ENCODE data around the gene LIPC. TPM values are rescaled to one million over a fixed set of nuclear protein-coding genes. Genes with fewer than 3 reads are reported as not detected.

Gene LIPC
- total RNA-seq, 4 donors from 2014 or later = 0.47 TPM; not detected in 3

- H3K36me3 ChIP-seq = no peaks in the 10 kb centered on the region
- ATAC-seq (no peak), DNase-seq (no peak)
- in situ Hi-C loops (cut with MboI; ENCODE audit: low sequenced_read_pairs in 4 of 4) = no loop called here
- H3K9me3 ChIP-seq = peaks cover 0 to 6% (median 0%) of the 10 kb centered on the region in 3 donors
- H3K4me3 ChIP-seq = no peak overlapping the region
- no peaks in the 10 kb centered on the region for H3K27me3 ChIP-seq
- TF ChIP-seq CTCF (IDR thresholded peaks at IDR 0.05 in 4 of 5, conservative IDR thresholded peaks at IDR 0.05 in 1 of 5) (no peak), POLR2A (IDR thresholded peaks at IDR 0.05) (no peak)
- peaks cover 10 to 17% of the 10 kb centered on the region in 2 donors for H3K4me1 ChIP-seq
- H3K27ac ChIP-seq = no peak overlapping the region
- intact Hi-C loops (cut with DNase I; ENCODE audit: low total_unique reads) = no loop called here
Measured at GRCh38 chr15:58487724-58488120, 55.9 kb downstream of the LIPC start.

DNA sequence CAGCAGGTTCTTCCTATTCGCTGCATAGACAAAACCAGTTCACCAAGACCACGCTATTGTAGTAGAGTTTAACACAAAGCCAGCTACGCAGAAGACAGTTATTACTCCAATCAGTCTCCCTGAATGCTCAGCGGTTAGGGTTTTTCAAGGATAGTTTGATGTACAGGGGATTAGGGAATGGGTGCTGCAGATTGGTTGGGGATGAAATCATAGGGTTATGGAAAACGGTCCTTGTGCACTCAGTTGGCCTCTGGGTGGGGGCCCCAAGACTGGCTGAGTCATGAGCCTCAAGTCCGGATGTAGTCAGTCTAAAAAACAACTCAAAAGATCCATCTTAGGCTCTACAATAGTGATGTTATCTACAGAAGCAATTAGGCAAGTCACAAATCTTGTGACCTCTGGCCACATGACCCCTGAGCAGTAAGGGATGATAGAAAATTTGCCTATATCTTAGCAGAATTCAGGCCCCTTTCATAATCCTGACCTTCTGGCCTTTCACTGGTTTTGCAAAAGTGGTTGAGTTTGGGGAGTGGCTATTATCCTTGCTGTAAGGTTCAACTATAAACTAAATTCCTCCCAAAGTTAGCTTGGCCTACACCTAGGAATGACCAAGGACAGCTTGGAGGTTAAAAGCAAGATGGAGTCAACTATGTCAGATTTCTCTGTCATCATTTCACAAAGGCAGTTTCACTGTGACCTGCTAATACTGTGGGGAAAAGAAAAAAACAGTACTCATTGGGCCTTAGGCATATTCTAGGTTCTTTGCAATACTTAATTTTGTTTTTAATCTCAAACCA lies 57.7 kb downstream of the LIPC start:
- Histone ChIP-seq H3K4me3 (no peak overlapping the region), H3K27me3 (no peaks in the 10 kb centered on the region), H3K27ac (peak overlapping the region in 1 of 4 donors; percentile 29), H3K4me1 (peaks cover 12 to 17% of the 10 kb centered on the region in 2 donors), H3K9me3 (peaks cover 0 to 6% (median 0%) of the 10 kb centered on the region in 3 donors), H3K36me3 (no peaks in the 10 kb centered on the region)
- ATAC-seq (no peak), DNase-seq (no peak)
- no peak for TF ChIP-seq CTCF (IDR thresholded peaks at IDR 0.05 in 4 of 5, conservative IDR thresholded peaks at IDR 0.05 in 1 of 5)
- TF ChIP-seq POLR2A (IDR thresholded peaks at IDR 0.05) = no peak
- intact Hi-C loops (cut with DNase I; ENCODE audit: low total_unique reads) (loop anchor here (5.0 kb wide), 1 partner anchor 58 kb away; no protein-coding TSS in a partner anchor), in situ Hi-C loops (cut with MboI; ENCODE audit: low sequenced_read_pairs in 4 of 4) (no loop called here)

DNA sequence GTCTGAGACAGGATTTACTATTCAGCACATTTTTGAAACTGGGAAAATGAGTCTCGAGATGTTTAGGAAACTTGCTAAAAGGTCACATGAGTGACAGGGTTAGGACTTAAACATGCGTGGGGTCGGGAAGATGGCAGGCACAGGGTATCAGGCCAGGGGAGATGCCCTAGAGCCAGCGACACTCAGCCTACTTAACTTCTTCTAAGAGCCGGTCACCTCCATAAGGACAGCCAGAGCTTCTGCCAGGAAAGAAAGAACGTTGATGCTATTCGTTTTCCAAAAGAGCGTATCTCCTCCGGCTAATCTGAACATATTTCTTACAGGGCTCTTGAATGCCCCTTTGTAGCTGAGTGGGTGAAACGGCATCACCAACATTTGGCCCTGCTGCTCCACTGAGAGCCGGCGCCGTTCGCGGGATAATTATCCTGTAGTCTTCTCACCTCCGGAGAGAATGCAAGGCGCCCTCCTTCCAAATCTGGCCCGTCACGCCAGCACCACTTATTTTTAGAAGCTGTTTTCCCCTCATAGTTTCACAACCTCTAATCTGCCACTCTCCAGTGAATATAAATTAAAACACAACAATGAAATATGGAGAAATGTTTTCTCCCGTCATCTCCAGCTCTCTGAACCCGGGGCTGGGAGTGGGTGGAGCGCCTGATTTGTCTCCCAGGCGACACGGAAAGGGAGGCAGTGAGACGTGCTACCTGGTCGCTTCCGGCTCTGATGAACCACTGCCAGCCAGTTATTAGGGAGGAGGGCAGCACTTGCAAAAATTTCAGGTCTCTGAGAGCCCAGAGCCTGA lies 58.5 kb downstream of the LIPC start:
- Histone ChIP-seq H3K27ac (peak overlapping the region; percentile 5 to 37 (median 30)), H3K9me3 (peaks cover 0 to 6% (median 0%) of the 10 kb centered on the region in 3 donors), H3K4me3 (peak overlapping the region in 3 of 4 donors; percentile 21 to 34 (median 29)), H3K4me1 (peaks cover 12 to 17% of the 10 kb centered on the region in 2 donors), H3K27me3 (no peaks in the 10 kb centered on the region), H3K36me3 (no peaks in the 10 kb centered on the region)
- no peak for TF ChIP-seq POLR2A (IDR thresholded peaks at IDR 0.05)
- no peak for TF ChIP-seq CTCF (IDR thresholded peaks at IDR 0.05 in 4 of 5, conservative IDR thresholded peaks at IDR 0.05 in 1 of 5)
- in situ Hi-C loops (cut with MboI; ENCODE audit: low sequenced_read_pairs in 4 of 4) = no loop called here
- no peak for DNase-seq
- intact Hi-C loops (cut with DNase I; ENCODE audit: low total_unique reads) = loop anchor here (5.0 kb wide), 1 partner anchor 57 kb away; no protein-coding TSS in a partner anchor
- peak; percentile 46 to 56 for ATAC-seq

GRCh38 chr15:58490888-58491473 lies 59.2 kb downstream of the LIPC start:
- no peaks in the 10 kb centered on the region for H3K36me3 ChIP-seq
- intact Hi-C loops (cut with DNase I; ENCODE audit: low total_unique reads) (loop anchor here (5.0 kb wide), 1 partner anchor 56 kb away; no protein-coding TSS in a partner anchor), in situ Hi-C loops (cut with MboI; ENCODE audit: low sequenced_read_pairs in 4 of 4) (no loop called here)
- H3K9me3 ChIP-seq = peaks cover 0 to 6% (median 0%) of the 10 kb centered on the region in 3 donors
- ATAC-seq (peak; percentile 54 to 55), DNase-seq (no peak)
- peak overlapping the region; percentile 5 to 37 (median 30) for H3K27ac ChIP-seq
- peak overlapping the region in 2 of 4 donors; percentile 29 to 34 for H3K4me3 ChIP-seq
- H3K27me3 ChIP-seq = no peaks in the 10 kb centered on the region
- H3K4me1 ChIP-seq = peaks cover 12 to 17% of the 10 kb centered on the region in 2 donors
- TF ChIP-seq POLR2A (IDR thresholded peaks at IDR 0.05) = no peak
- no peak for TF ChIP-seq CTCF (IDR thresholded peaks at IDR 0.05 in 4 of 5, conservative IDR thresholded peaks at IDR 0.05 in 1 of 5)
